ENCODE data around the gene CDS2. TPM values are rescaled to one million over a fixed set of nuclear protein-coding genes. Genes with fewer than 3 reads are reported as not detected.

Gene CDS2
- total and polyA plus RNA-seq, 2 of the 13 experiments (the other 11 are each of a cell fraction or from before 2014, with no cell fraction given): 81.3 to 153 TPM

DNA sequence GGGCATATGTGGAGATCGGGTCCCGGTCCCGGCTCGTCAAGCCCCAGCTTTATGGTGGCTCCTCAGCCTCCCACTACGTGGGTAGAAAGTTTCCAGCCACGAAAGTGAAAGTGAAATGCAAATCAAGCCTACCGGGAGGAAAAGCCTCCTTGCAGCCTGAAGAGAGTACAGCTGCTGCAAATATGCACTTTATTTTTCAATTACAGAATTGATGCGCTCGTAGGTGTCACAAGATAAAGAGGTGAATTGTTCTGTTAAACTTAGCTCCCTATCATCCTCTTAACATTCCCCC lies 6.7 kb upstream of the CDS2 start (continued):
- TF ChIP-seq IRX3 (CRISPR knock-in tag; IDR thresholded peaks at IDR 0.05; ENCODE audit: borderline replicate concordance, low read depth) (no peak), MBNL3 (CRISPR knock-in tag; conservative IDR thresholded peaks at IDR 0.05) (no peak), TAF1 (CRISPR knock-in tag; IDR thresholded peaks at IDR 0.05) (no peak), ZKSCAN8 (CRISPR knock-in tag; IDR thresholded peaks at IDR 0.05; ENCODE audit: borderline replicate concordance) (no peak; the same call in none of the 2 replicates), ZC3H13 (CRISPR knock-in tag; IDR thresholded peaks at IDR 0.05) (no peak), ZNF619 (CRISPR knock-in tag; IDR thresholded peaks at IDR 0.05) (0 out of 2 replicates have a peak, but pooled peaks have one; percentile 49), ZNF354B (CRISPR knock-in tag; IDR thresholded peaks at IDR 0.05) (no peak), ZBTB3 (CRISPR knock-in tag; IDR thresholded peaks at IDR 0.05; ENCODE audit: borderline replicate concordance, low read depth) (no peak; the same call in 1 of the 2 replicates), ZNF101 (CRISPR knock-in tag; IDR thresholded peaks at IDR 0.05; ENCODE audit: borderline replicate concordance, low read depth) (no peak), RFX1 (IDR thresholded peaks at IDR 0.05) (no peak), ELF4 (CRISPR knock-in tag; IDR thresholded peaks at IDR 0.05; ENCODE audit: borderline replicate concordance) (no peak; the same call in 1 of the 2 replicates), MXD4 (CRISPR knock-in tag; IDR thresholded peaks at IDR 0.05) (no peak), ZKSCAN1 (IDR thresholded peaks at IDR 0.05; ENCODE audit: low read length) (no peak; the same call in 1 of the 2 replicates), ZKSCAN5 (CRISPR knock-in tag; IDR thresholded peaks at IDR 0.05) (no peak), SNRNP70 (IDR thresholded peaks at IDR 0.05; ENCODE audit: low read depth, low read length) (no peak), RORA (CRISPR knock-in tag; IDR thresholded peaks at IDR 0.05) (no peak), RNF2 (conservative IDR thresholded peaks at IDR 0.05; ENCODE audit: low read depth) (no peak), ATF1 (CRISPR knock-in tag; IDR thresholded peaks at IDR 0.05) (peak; percentile 86), HOXA3 (CRISPR knock-in tag; IDR thresholded peaks at IDR 0.05) (peak; percentile 46; the same call in 1 of the 2 replicates), ASH2L (IDR thresholded peaks at IDR 0.05; ENCODE audit: insufficient read length, low read depth, low read length) (no peak), MXI1 (IDR thresholded peaks at IDR 0.05; ENCODE audit: borderline replicate concordance, low read depth, low read length) (no peak; the same call in 2 of the 3 replicates), NR2C2 (CRISPR knock-in tag; IDR thresholded peaks at IDR 0.05; ENCODE audit: borderline replicate concordance) (no peak; the same call in none of the 2 replicates), HOXA7 (CRISPR knock-in tag; IDR thresholded peaks at IDR 0.05) (no peak), ZNF253 (CRISPR knock-in tag; IDR thresholded peaks at IDR 0.05; ENCODE audit: borderline replicate concordance) (no peak), ZNF33A (CRISPR knock-in tag; IDR thresholded peaks at IDR 0.05; ENCODE audit: borderline replicate concordance) (no peak), ZNF567 (CRISPR knock-in tag; IDR thresholded peaks at IDR 0.05; ENCODE audit: borderline replicate concordance) (no peak)
- TF ChIP-seq, protein P1, sequence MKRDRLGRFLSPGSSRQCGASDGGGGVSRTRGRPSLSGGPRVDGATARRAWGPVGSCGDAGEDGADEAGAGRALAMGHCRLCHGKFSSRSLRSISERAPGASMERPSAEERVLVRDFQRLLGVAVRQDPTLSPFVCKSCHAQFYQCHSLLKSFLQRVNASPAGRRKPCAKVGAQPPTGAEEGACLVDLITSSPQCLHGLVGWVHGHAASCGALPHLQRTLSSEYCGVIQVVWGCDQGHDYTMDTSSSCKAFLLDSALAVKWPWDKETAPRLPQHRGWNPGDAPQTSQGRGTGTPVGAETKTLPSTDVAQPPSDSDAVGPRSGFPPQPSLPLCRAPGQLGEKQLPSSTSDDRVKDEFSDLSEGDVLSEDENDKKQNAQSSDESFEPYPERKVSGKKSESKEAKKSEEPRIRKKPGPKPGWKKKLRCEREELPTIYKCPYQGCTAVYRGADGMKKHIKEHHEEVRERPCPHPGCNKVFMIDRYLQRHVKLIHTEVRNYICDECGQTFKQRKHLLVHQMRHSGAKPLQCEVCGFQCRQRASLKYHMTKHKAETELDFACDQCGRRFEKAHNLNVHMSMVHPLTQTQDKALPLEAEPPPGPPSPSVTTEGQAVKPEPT (CRISPR knock-in tag; IDR thresholded peaks at IDR 0.05; ENCODE audit: low read depth): no peak
- TF ChIP-seq, protein P2, sequence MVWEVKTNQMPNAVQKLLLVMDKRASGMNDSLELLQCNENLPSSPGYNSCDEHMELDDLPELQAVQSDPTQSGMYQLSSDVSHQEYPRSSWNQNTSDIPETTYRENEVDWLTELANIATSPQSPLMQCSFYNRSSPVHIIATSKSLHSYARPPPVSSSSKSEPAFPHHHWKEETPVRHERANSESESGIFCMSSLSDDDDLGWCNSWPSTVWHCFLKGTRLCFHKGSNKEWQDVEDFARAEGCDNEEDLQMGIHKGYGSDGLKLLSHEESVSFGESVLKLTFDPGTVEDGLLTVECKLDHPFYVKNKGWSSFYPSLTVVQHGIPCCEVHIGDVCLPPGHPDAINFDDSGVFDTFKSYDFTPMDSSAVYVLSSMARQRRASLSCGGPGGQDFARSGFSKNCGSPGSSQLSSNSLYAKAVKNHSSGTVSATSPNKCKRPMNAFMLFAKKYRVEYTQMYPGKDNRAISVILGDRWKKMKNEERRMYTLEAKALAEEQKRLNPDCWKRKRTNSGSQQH (CRISPR knock-in tag; IDR thresholded peaks at IDR 0.05; ENCODE audit: low read depth): no peak; the same call in 1 of the 2 replicates
- TF ChIP-seq, protein P3, sequence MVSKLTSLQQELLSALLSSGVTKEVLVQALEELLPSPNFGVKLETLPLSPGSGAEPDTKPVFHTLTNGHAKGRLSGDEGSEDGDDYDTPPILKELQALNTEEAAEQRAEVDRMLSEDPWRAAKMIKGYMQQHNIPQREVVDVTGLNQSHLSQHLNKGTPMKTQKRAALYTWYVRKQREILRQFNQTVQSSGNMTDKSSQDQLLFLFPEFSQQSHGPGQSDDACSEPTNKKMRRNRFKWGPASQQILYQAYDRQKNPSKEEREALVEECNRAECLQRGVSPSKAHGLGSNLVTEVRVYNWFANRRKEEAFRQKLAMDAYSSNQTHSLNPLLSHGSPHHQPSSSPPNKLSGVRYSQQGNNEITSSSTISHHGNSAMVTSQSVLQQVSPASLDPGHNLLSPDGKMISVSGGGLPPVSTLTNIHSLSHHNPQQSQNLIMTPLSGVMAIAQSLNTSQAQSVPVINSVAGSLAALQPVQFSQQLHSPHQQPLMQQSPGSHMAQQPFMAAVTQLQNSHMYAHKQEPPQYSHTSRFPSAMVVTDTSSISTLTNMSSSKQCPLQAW (CRISPR knock-in tag; IDR thresholded peaks at IDR 0.05): no peak; the same call in 1 of the 2 replicates

All from HepG2 (cell line).